NCI-H1417 treated with DMSO at 0.1 percent for 48 hours (cell line): ENCODE results near the gene CCDC81.
"Not testable (repeated sequence)": the region's sequence is repeated elsewhere in the genome, so short reads cannot be mapped to it uniquely, and the experiment has no call there.

Experiments used
- DNase-seq: peaks from one replicate; lab custom pipeline; 2025; lab: John Stamatoyannopoulos, UW

Gene CCDC81

GRCh38 chr11:86374586-86374985 is at the start of gene CCDC81:
CCDC81 (plus strand) TSS chr11:86374887; CDS start chr11:86375164, 277 bp downstream.
- no peak for DNase-seq

DNA sequence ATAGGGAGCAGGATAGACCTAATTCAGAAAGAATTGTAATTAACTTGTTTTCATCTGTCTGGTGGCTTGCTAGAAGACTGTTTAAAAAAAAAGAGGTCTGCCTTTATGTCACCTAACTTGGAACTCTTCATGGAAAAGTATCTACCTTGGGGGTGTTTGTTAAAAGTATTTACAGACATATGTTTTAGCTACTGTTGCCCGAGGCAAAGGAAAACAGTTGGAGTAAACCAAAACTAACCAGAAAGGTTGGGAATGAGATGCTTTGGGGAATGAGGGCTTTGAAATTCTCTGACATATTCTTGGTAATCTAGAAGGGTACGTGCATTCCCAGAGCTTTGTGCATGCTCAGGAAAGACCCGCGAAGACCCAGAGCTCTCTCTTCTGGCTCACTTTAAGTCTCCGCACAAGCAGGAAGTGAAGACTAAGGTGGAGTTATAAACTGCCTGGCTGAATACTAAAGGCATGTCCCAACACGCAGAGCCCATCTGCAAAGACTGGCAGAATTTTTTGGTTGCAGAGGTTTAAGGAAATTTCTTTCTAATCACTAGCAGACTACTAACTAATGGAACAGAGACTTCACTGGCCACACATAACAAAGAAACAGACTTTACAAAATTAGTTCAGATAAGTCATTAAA is 39.4 kb upstream of the CCDC81 start:
- DNase-seq = no peak

- no peak for DNase-seq
Observed at GRCh38 chr11:86337227-86337626, 37.5 kb upstream of the CCDC81 start.

- no peak for DNase-seq
Observed at GRCh38 chr11:86341382-86341781, 33.3 kb upstream of the CCDC81 start.

GRCh38 chr11:86346513-86346912 is 28.2 kb upstream of the CCDC81 start:
- DNase-seq = no peak

DNA sequence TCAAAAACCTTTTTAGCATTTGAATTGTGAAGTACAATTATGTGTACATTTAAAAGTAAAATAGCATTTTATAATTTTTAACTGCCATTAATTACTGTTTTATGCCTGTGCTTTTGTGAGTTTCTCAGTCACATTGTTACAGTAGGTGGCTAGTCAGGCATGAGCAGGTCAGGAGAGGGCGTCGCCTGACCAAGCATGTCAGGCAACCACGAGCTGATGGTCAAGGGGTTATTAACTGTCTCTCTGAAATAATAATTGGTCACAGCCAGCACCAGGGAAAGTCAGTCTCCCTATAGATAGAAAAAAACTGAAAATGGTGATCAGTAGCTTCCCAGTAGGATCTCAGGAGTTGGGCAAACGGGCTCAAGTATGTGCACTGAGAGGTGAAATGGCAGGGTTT is 19.4 kb upstream of the CCDC81 start:
- DNase-seq = no peak

DNA sequence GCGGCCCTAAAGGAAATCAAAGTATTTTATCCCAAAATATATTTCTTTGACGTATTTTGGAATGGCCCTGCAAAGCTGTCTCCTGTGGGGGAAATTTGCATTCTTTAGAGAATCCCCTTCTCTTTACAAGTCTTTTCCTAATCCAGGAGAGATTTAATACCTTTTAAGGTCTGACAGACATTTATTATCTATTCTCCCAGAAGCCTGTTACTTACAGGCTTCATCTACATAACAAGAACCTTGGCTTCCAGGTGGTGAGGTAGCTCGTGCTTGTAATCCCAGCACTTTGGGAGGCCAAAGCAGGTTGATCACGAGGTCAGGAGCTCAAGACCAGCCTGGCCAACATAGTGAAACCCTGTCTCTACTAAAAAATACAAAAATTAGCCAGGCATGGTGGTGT is 17.3 kb upstream of the CCDC81 start:
- DNase-seq = not testable (repeated sequence)

DNA sequence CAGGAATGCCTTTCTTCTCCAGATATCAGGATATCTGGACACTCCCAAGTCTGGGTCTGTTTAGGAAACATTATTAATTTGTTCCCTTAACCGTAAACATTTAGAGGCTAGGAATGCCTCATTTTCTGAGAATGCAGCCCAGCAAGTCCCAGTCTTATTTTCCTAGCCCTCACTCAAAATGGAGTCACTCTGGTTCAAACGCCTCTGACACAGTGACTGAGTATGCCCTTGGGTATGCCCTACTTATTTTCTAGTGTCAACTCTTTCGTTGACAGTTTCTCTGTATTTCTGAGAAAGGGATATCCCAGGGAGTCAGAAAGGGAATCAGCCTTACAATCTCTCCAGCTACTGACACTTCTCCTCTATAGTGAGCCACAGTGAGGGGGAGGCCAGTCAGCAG is 16.0 kb upstream of the CCDC81 start:
- DNase-seq = no peak

DNA sequence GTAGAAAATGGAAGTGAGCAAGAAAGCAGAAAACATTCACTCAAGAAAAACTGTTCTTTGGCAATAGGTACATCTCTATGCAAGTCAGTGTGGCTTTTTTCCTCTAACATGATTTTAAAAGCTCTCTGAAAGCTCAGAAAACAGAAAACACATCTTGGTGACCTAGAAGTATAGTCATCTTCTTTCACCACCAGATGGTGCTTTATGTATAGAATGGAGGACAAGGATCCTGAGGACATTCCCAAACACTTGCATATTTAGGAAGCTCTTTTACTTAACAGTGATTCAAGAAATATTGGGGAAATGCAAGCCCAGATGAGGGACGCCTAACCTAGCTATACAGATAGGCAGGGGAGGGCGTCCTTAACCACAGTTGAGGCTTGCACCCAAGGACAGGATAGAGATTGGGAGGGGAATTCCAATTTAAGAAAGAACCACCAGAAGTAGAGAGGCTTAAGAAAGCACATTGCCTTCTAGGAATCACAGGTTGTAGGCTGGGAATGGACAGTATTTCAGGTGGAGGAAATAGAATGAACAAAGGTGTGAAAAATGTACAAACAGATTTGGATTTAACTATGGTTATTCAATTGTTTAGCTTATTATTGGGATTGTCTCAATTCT is 13.8 kb upstream of the CCDC81 start:
- DNase-seq = no peak

GRCh38 chr11:86363424-86363823 is 11.3 kb upstream of the CCDC81 start:
- no peak for DNase-seq

- DNase-seq = no peak
Observed at GRCh38 chr11:86365546-86365945, 9.1 kb upstream of the CCDC81 start.

DNA sequence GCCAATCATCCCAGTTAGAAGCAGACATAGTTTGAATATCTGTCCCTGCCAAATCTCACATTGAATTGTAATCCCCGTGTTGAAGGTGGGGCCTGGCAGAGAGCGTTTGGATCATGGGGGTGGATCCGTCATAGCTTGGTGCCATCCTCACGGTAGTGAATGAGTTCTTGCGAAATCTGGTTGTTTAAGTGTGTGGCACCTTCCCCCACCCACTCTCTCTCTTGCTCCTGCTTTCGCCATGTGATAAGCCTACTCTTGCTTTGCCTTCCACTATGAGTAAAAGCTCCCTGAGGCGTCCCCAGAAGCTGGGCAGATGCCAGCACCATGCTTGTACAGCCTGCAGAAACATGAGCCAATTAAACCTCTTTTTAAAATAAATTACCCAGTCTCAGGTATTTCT is 5.0 kb upstream of the CCDC81 start:
- no peak for DNase-seq

DNA sequence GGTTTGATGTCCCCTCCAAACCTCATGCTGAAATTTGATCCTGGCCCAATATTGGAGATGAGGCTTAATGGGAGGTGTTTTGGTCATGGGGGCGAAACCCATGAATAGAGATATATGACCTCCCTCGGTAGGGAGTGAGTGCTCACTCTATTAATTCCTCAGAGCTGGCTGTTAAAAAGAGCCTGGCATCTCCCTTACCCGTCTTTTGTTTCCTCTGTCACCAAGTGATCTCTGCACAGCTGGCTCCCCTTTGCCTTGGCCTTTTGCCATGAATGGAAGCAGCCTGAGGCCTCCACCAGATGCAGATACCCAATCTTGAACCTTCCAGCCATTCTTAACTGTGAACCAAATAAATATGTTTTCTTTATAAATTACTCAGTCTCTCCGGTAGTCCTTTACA is 4.5 kb upstream of the CCDC81 start:
- DNase-seq = no peak

DNA sequence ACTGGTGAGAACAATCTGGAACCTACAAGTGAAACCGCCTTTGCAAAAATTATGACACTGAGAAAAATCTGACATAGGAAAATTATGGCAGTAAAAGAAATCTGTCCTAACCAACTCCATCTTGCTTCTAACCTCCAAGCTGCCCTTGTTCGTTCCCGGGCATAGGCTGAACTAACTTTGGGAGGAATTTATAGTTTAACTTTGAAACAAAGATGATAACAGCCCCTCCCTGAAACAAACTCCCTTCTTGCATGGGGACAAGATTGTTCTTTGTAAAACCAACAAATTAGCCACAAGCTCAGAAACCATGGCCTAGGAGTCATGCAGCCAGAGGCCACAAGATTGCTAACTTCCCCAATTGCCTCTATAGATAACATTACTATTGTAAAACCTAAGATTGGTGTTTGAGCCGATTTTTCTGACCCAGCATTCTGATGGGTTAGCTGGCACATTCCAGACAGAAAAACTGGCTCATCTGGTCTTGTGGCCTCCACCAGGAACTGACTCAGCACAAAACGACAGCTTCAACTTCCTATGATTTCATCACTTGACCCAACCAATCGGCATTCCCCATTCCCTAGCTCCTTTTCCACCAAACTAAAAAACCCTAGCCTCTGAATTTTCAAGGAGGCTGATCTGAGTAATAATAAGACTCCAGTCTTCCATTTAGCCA is 3.6 kb upstream of the CCDC81 start:
- no peak for DNase-seq

DNA sequence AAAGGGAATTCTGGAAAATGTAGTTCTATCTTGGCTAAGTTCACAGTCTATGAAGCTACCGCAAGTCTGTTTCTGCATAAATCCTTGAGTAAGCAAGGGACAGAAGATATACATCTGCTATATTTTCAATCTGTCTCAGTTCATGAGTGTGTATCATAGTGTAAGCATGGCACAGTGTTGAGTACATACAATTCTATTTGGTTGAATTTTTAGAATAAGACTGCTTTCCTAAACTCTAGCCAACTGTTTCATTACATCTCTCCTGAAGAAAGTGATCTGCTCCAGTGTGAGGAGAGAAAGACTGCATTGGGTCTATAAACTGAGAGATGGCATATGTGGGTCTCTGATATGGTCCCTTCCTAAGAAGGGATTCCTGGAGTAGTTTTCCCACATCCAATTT is 2.6 kb upstream of the CCDC81 start:
- DNase-seq = no peak

DNA sequence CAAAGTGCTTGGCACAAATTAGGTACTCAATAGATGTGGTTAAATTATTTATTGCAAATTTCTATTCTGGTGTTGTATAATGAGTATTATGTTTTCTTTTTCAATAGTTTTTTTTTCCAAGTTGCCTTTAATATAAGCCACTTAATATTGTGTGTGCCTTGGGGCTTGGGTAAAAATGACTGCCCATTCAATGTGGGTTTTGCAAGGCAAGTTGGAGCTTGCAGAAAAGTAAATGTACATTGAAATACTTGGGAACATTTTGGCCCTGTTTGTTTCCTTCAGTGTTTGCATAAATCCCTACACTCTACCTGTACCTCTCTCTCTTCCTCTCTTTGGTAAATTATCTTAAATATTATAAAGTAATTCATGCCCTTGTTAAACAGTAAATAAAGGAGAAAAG is 2.1 kb upstream of the CCDC81 start:
- DNase-seq = no peak

DNA sequence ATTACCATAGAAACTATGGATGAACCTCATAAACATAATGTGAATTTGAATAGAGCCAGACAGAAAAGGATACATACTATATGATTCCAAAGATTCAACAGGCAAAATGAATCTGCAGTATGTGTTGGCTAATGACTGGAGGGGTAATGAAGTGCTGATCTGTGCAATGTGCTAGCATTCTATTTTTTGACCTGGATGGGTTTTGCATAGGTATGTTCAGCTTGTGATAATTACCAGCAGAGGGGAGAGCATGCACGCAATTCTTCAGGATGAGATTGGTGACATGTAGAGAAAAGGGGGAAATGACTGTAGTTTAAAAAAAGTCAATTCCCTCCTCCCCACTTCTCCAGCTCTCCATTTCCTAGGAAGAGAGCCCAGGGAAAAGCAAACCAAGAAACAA is 618 bp upstream of the CCDC81 start:
- no peak for DNase-seq

DNA sequence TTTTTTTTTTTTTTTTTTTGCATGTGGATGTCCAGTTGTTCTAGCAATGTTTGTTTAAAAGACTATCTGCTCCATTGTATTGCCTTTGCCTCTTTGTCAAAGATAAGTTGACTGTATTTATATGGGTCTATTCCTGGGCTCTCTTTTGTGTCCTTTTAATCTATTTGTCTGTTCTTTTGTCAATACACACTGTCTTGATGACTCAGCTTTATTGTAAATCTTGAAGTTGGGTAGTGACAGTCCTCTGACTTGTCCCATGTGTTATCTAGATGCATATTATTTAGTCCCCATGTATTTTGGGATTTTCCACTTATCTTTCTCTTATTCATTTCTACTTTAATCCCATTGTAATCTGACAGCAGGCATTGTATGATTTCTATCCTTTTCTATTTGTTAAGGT is 3.3 kb downstream of the CCDC81 start:
- no peak for DNase-seq

DNA sequence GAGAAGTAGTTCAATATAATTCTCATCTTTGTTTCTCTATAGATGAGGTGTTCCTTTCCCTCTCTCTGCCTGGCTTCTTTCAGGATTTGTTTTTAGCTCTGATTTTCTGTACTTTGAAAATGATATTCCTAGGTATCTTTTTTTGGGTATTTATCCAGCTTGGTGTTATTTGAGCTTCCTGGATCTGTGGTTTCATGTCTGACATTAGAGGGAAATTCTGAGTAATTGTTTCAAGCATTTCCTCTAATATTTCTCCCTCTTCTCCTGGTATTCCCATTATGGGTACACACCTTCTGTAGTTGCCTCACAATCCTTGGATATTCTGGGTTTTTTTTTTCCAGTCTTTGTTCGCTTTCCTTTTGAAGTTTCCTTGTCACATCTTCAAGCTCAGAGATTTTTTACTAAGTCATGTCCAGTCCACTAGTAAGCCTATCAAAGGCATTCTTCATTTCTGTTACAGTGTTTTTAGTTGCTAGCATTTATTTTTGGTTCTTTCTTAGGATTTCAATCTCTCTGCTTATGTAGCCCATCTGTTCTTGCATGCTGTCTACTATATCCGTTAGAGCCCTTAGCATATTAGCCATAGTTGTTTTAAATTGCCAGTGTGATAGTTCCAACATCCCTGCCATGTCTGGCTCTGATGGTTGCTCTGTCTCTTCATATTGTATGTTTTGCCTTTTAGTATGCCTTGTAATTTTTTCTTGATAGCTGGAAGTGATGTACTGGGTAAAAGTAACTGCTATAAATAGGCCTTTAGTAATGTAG is 5.8 kb downstream of the CCDC81 start:
- no peak for DNase-seq

DNA sequence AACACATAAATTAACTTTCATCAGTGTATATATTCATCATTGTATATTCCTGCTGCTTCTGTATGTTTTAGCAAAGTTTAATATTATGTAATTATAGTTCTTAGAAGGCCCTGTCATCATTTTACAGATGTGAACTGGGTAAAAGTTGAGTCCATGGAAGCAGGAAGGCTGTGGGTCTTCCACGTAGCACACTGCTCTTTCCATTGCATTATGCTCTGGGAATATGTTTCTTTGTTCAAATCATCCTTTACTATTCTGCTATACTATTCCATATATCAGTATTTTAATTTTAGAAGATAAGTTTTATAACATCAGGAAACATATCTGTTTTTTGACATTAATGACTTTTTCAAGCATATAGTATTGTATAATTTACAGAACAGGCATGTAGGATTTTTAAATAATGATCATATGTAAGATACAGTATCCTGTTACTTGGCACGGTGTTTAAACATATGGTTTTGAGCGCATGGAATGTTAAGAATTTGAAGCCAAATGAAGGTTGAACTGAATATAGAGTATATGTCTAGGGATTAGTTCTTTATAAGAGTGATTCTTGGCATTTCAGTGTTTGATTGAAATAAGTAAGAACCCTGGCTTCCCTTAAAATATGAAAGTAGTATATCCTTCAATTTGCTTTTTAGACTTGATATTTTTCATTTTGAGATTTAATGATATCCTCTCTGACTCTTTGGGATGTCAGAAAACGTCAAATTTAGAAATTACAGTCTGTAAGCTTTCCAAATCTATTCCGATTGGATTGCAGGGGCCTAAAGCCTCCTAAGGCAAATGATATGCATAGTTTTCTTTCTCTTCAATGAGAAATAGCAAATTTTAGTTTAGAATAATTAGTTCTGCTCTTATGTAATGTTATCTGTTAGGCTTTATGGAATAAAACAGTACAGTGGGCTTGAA is 8.6 kb downstream of the CCDC81 start:
- no peak for DNase-seq

DNA sequence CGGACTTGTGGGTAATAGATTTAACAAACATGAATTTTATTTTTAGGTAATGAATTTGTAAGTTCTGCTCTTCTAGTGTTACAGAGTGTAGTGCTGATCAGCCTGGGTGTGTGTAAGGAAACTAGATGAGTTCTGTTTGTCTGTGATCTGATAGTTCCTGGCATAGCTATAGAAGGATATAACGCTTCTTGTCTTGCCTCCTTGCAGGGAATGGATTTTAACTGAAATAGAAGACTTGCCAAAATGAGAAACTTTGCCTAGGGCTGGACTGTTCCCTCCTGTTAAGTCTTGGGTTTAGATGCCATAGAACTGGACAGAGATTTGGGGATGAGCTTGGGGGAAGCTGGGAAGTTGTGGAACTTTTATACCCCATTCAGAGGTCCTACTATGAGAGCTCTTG is 11.6 kb downstream of the CCDC81 start:
- no peak for DNase-seq

DNA sequence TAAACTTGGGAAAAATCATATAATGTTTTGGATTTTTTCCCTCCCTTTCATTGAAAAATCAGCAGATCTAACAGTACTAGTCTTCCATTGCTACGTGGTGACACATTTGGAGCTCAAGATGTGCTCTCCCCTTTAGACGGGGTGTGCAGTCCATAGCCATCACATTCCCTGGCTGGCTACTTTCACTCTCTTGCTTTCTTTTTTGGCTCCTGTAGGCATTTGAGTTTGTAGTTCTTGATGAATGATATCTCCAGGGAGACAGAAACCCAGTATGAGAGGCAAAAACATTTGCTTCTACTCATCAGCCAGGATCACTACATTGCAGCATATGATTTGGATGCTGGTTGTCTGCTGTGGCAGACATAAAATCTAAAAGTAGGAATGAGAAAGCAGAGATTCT is 12.1 kb downstream of the CCDC81 start:
- no peak for DNase-seq
